CD14-positive monocyte (primary cell): ENCODE results near the gene FARP1. TPM values are rescaled to one million over a fixed set of nuclear protein-coding genes. Genes with fewer than 3 reads are reported as not detected.

Source experiments
- DNase-seq, 3 donors: peaks; one replicate each; pipeline ENCODE4 v3.0.0-alpha.2; 2011 to 2022
- H2AFZ ChIP-seq: 2 replicates; pipeline ENCODE4 v1.6.0; 2012; ENCODE audit warnings: mild to moderate bottlenecking, low read depth, low read length, inconsistent platforms; ENCODE audit not compliant: insufficient read depth, poor library complexity, severe bottlenecking
- H3K27ac ChIP-seq, 2 donors: 1 replicate in 1 of 2; 2 replicates in 1 of 2; pipeline ENCODE4 v1.5.1; 2012 to 2013; ENCODE audit warnings: low read length in 2 of 2, control low read depth in 1 of 2, inconsistent platforms in 1 of 2, low read depth in 1 of 2, mild to moderate bottlenecking in 1 of 2
- H3K27me3 ChIP-seq, 2 donors: one replicate each; pipeline versions ENCODE4 v1.6.0 to v1.6.1; 2011 to 2013; ENCODE audit warnings: low read length in 2 of 2; ENCODE audit not compliant: control insufficient read depth in 2 of 2, insufficient read depth in 2 of 2
- H3K36me3 ChIP-seq, 2 donors: replicated peaks in 1 of 2; 1 replicate in 1 of 2; 2 replicates in 1 of 2; pipeline versions ENCODE4 v1.5.1 to v1.6.1; 2012 to 2013; ENCODE audit warnings: low read length in 2 of 2, control low read depth in 1 of 2, inconsistent platforms in 1 of 2, mild to moderate bottlenecking in 1 of 2; ENCODE audit not compliant: insufficient read depth in 2 of 2, control insufficient read depth in 1 of 2
- H3K4me1 ChIP-seq, 2 donors: 1 replicate in 1 of 2; 2 replicates in 1 of 2; pipeline versions ENCODE4 v1.5.1 to v1.6.1; 2012 to 2013; ENCODE audit warnings: low read length in 2 of 2, control low read depth in 1 of 2, inconsistent platforms in 1 of 2, mild to moderate bottlenecking in 1 of 2, moderate library complexity in 1 of 2; ENCODE audit not compliant: insufficient read depth in 2 of 2, control insufficient read depth in 1 of 2
- H3K4me2 ChIP-seq: replicated peaks from 2 replicates; pipeline ENCODE3; 2012; ENCODE audit warnings: low read length, moderate library complexity, mild to moderate bottlenecking; ENCODE audit not compliant: poor library complexity, severe bottlenecking; ENCODE audit errors: extremely low read depth
- H3K4me3 ChIP-seq, 3 experiments: fragments of 200-600 bp in 1 of 3; sonication (generic) in 1 of 3; replicated peaks in 1 of 3; 1 replicate in 2 of 3; 2 replicates in 1 of 3; pipeline ENCODE4 v1.5.1; 2011 to 2013; ENCODE audit warnings: low read length in 3 of 3, mild to moderate bottlenecking in 3 of 3, control low read depth in 2 of 3, low read depth in 2 of 3, inconsistent platforms in 1 of 3, moderate library complexity in 1 of 3
- H3K79me2 ChIP-seq: 2 replicates; pipeline ENCODE4 v1.6.0; 2012; ENCODE audit warnings: mild to moderate bottlenecking, control low read depth, inconsistent platforms, low read length, moderate library complexity; ENCODE audit not compliant: insufficient read depth
- H3K9ac ChIP-seq: 2 replicates; pipeline ENCODE4 v1.6.0; 2017; ENCODE audit warnings: low read length, mild to moderate bottlenecking; ENCODE audit not compliant: insufficient read depth, poor library complexity, severe bottlenecking
- H3K9me3 ChIP-seq, 2 donors: replicated peaks in 1 of 2; 1 replicate in 1 of 2; 2 replicates in 1 of 2; pipeline versions ENCODE4 v1.5.1 to v1.6.1; 2012 to 2013; ENCODE audit warnings: low read length in 2 of 2, control low read depth in 1 of 2; ENCODE audit not compliant: control insufficient read depth in 1 of 2, insufficient read depth in 1 of 2
- H4K20me1 ChIP-seq: 2 replicates; pipeline ENCODE4 v1.6.0; 2012; ENCODE audit warnings: mild to moderate bottlenecking, low read length, control low read depth, moderate library complexity; ENCODE audit not compliant: insufficient read depth
- H3K27ac Mint-ChIP-seq, 7 donors: one replicate each; pipeline ENCODE4 v1.8.0; 2020; ENCODE audit warnings: mild to moderate bottlenecking in 7 of 7, mixed read lengths in 7 of 7, moderate library complexity in 6 of 7, inconsistent platforms in 2 of 7
- H3K27me3 Mint-ChIP-seq, 3 donors: one replicate each; pipeline ENCODE4 v1.8.0; 2021 to 2022; ENCODE audit warnings: low read depth in 3 of 3, mild to moderate bottlenecking in 3 of 3, mixed read lengths in 3 of 3, moderate library complexity in 3 of 3, inconsistent platforms in 1 of 3
- H3K36me3 Mint-ChIP-seq, 2 donors: one replicate each; pipeline ENCODE4 v1.8.0; 2020; ENCODE audit warnings: mixed read lengths in 2 of 2, inconsistent platforms in 1 of 2, mild to moderate bottlenecking in 1 of 2
- H3K4me1 Mint-ChIP-seq: one replicate; pipeline ENCODE4 v1.8.0; 2020; ENCODE audit warnings: mild to moderate bottlenecking, mixed read lengths
- H3K4me3 Mint-ChIP-seq, 2 donors: one replicate each; pipeline ENCODE4 v1.8.0; 2020; ENCODE audit warnings: mild to moderate bottlenecking in 2 of 2, mixed read lengths in 2 of 2, moderate library complexity in 1 of 2
- H3K9me3 Mint-ChIP-seq, 7 donors: one replicate each; pipeline ENCODE4 v1.8.0; 2020 to 2022; ENCODE audit warnings: mixed read lengths in 7 of 7, mild to moderate bottlenecking in 6 of 7, moderate library complexity in 6 of 7, inconsistent platforms in 2 of 7
- CTCF ChIP-seq: fragments of 200-600 bp; IDR thresholded peaks from one replicate; pipeline ENCODE4 v1.8.0; 2022; ENCODE audit warnings: antibody characterized with exemption, mild to moderate bottlenecking
- WGBS: methylation state at CpG from one replicate; pipeline ENCODE4 v1.1.5; 2013; ENCODE audit warnings: missing lambda C conversion rate; ENCODE audit not compliant: insufficient coverage; 5-methylcytosine and 5-hydroxymethylcytosine counted together
- intact Hi-C, 2 donors: fragments of 100-400 bp; cut with micrococcal nuclease; formaldehyde crosslinking; loops; one replicate each; pipeline versions ENCODE4 v1.15.0 to v1.15.1; 2023
- polyA plus RNA-seq, 3 donors: library from polyadenylated mRNA; depleted of rRNA in 1 of 3; unstranded in 2 of 3; stranded (reverse) in 1 of 3; fragments of 300-500 nt in 2 of 3; fragments of >200 nt in 1 of 3; fragmentation: Illumina TruSeq in 2 of 3; gene quantifications; 1 replicate in 2 of 3; 2 replicates in 1 of 3; pipeline ENCODE4 v1.2.3, GENCODE V29; 2012 to 2021

FARP1 gene
- polyA plus RNA-seq, 3 donors: 0.01 to 0.16 (median 0.12) TPM

GRCh38 chr13:98241976-98242375, 99.1 kb downstream of the FARP1 start:
- intact Hi-C loops: no loop called here
- DNase-seq: no peak
- Histone ChIP-seq H3K4me1 (no peaks in the 10 kb centered on the region), H3K4me3 (no peak overlapping the region), H3K79me2 (no peaks in the 10 kb centered on the region), H3K9me3 (no peaks in the 10 kb centered on the region), H3K27ac (no peak overlapping the region), H3K4me2 (no peak overlapping the region), H3K27me3 (no peaks in the 10 kb centered on the region), H4K20me1 (no peaks in the 10 kb centered on the region), H3K36me3 (no peaks in the 10 kb centered on the region), H3K9ac (no peak overlapping the region), H2AFZ (no peak overlapping the region)
- no peak for TF ChIP-seq CTCF
- Mint-ChIP-seq H3K36me3 (no peaks in the 10 kb centered on the region), H3K27ac (no peak overlapping the region), H3K9me3 (peaks cover 0 to 9% (median 3%) of the 10 kb centered on the region in 7 donors), H3K4me1 (no peaks in the 10 kb centered on the region), H3K27me3 (peaks cover 0 to 3% (median 2%) of the 10 kb centered on the region in 3 donors), H3K4me3 (no peak overlapping the region)
- WGBS: 100% methylated on average over 2 of the region's 7 CpGs

DNA sequence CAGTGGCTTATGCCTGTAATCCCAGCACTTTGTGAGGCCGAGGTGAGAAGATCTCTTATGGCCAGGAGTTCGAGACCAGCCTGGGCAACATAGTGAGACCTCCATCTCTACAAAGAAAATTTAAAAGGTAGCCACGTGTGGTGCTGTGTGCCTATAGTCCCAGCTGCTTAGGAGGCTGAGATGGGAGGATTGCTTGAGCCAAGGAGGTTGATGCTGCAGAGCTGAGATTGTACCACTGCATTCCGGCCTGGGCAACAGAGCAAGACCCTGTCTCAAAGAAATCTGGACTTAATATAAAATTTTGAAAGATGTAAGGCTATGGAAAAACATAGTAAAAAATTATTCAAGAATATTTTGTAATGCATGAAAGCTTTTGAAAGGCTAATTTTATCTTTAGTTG, 99.5 kb downstream of the FARP1 start:
- H2AFZ ChIP-seq: no peak overlapping the region
- no peaks in the 10 kb centered on the region for H3K4me1 ChIP-seq
- intact Hi-C loops: no loop called here
- Mint-ChIP-seq H3K27ac (no peak overlapping the region), H3K27me3 (peaks cover 0 to 3% (median 2%) of the 10 kb centered on the region in 3 donors), H3K9me3 (peaks cover 0 to 8% (median 4%) of the 10 kb centered on the region in 7 donors), H3K36me3 (no peaks in the 10 kb centered on the region), H3K4me3 (no peak overlapping the region), H3K4me1 (no peaks in the 10 kb centered on the region)
- no peak overlapping the region for H3K4me2 ChIP-seq
- no peak overlapping the region for H3K4me3 ChIP-seq
- no peaks in the 10 kb centered on the region for H3K79me2 ChIP-seq
- H3K27me3 ChIP-seq: no peaks in the 10 kb centered on the region
- TF ChIP-seq CTCF: no peak
- H4K20me1 ChIP-seq: no peaks in the 10 kb centered on the region
- 83% methylated on average over 1 of the region's 4 CpGs for WGBS
- no peak for DNase-seq
- H3K9ac ChIP-seq: no peak overlapping the region
- no peaks in the 10 kb centered on the region for H3K36me3 ChIP-seq
- H3K27ac ChIP-seq: no peak overlapping the region
- no peaks in the 10 kb centered on the region for H3K9me3 ChIP-seq
